Left renal pelvis (tissue), 4 donors: ENCODE data around the gene KSR1. TPM values are rescaled to one million over a fixed set of nuclear protein-coding genes. Genes with fewer than 3 reads are reported as not detected.

Experiments
- DNase-seq, 4 donors: peaks; one replicate each; pipeline ENCODE4 v3.0.0-alpha.2; 2013; ENCODE audit warnings: low read depth in 4 of 4, low spot score in 3 of 4
- polyA plus RNA-seq, 4 donors: library from polyadenylated mRNA; unstranded; fragments of 120-200 nt; gene quantifications; one replicate each; pipeline ENCODE4 v1.2.1, GENCODE V29; 2013; ENCODE audit not compliant: insufficient read length in 4 of 4

Gene KSR1
- polyA plus RNA-seq, 4 donors: 33.9 to 72.8 (median 43.1) TPM

- DNase-seq: no peak
Measured at GRCh38 chr17:27546624-27547300, 90.5 kb downstream of the KSR1 start.

- DNase-seq: no peak
Measured at GRCh38 chr17:27547301-27547683, 91.0 kb downstream of the KSR1 start.

GRCh38 chr17:27548369-27548768 is 92.1 kb downstream of the KSR1 start:
- DNase-seq: no peak

GRCh38 chr17:27549251-27549893 is 93.1 kb downstream of the KSR1 start:
- no peak for DNase-seq

- no peak for DNase-seq
Measured at GRCh38 chr17:27550291-27550930, 94.2 kb downstream of the KSR1 start.

GRCh38 chr17:27550974-27551505 is 94.8 kb downstream of the KSR1 start:
- DNase-seq: no peak

- no peak for DNase-seq
Measured at GRCh38 chr17:27551701-27552248, 95.5 kb downstream of the KSR1 start.

GRCh38 chr17:27552276-27552732 is 96.1 kb downstream of the KSR1 start:
- DNase-seq: no peak

- no peak for DNase-seq
Measured at GRCh38 chr17:27553019-27553511, 96.8 kb downstream of the KSR1 start.

- no peak for DNase-seq
Measured at GRCh38 chr17:27554152-27554551, 97.9 kb downstream of the KSR1 start.

- no peak for DNase-seq
Measured at GRCh38 chr17:27554911-27555310, 98.7 kb downstream of the KSR1 start.

- no peak for DNase-seq
Measured at GRCh38 chr17:27555339-27555738, 99.1 kb downstream of the KSR1 start.

- no peak for DNase-seq
Measured at GRCh38 chr17:27558341-27558740, 102.1 kb downstream of the KSR1 start.

GRCh38 chr17:27558842-27559505 is 102.7 kb downstream of the KSR1 start:
- DNase-seq: no peak

- peak; percentile 69 to 86 (median 82) for DNase-seq
Measured at GRCh38 chr17:27559506-27560481, 103.5 kb downstream of the KSR1 start.

GRCh38 chr17:27560668-27561067 is 104.4 kb downstream of the KSR1 start:
- no peak for DNase-seq

- DNase-seq: no peak
Measured at GRCh38 chr17:27562777-27563455, 106.7 kb downstream of the KSR1 start.

GRCh38 chr17:27563532-27563931 is 107.3 kb downstream of the KSR1 start:
- DNase-seq: no peak

GRCh38 chr17:27564463-27564862 is 108.2 kb downstream of the KSR1 start:
- DNase-seq: no peak
